Sigmoid colon (tissue), 7 donors: Measurements from ENCODE around the gene GANAB. TPM values are rescaled to one million over a fixed set of nuclear protein-coding genes. Genes with fewer than 3 reads are reported as not detected.
"Not testable (repeated sequence)": the region's sequence is repeated elsewhere in the genome, so short reads cannot be mapped to it uniquely, and the experiment has no call there.

Experiments
- DNase-seq: peaks from one replicate; pipeline ENCODE4 v3.0.0-alpha.2; 2019
- H3K27ac ChIP-seq, 4 donors: fragments of 200-600 bp; sonication (generic); one replicate each; pipeline ENCODE4 v1.5.1; 2016 to 2019; ENCODE audit warnings: mild to moderate bottlenecking in 1 of 4
- H3K27me3 ChIP-seq, 3 donors: fragments of 200-600 bp; sonication (generic); one replicate each; pipeline ENCODE4 v1.5.1; 2019; ENCODE audit warnings: mild to moderate bottlenecking in 1 of 3
- H3K36me3 ChIP-seq, 4 donors: fragments of 200-600 bp; sonication (generic); one replicate each; pipeline ENCODE4 v1.5.1; 2016 to 2019
- H3K4me1 ChIP-seq, 4 donors: fragments of 200-600 bp; sonication (generic); one replicate each; pipeline ENCODE4 v1.5.1; 2017 to 2019
- H3K4me3 ChIP-seq, 4 donors: fragments of 200-600 bp; sonication (generic); one replicate each; pipeline ENCODE4 v1.5.1; 2017 to 2019; ENCODE audit warnings: mild to moderate bottlenecking in 2 of 4, moderate library complexity in 1 of 4
- H3K9me3 ChIP-seq, 4 donors: fragments of 200-600 bp in 3 of 4; sonication (generic) in 3 of 4; one replicate each; pipeline versions ENCODE4 v1.5.1 to v1.6.1; 2013 to 2019
- CTCF ChIP-seq, 4 experiments: fragments of 450-650 bp in 3 of 4; fragments of 200-600 bp in 1 of 4; IDR thresholded peaks; one replicate each; pipeline ENCODE4 v1.5.1; 2016 to 2019; ENCODE audit warnings: antibody characterized with exemption in 4 of 4, mild to moderate bottlenecking in 3 of 4, moderate library complexity in 2 of 4
- EP300 ChIP-seq, 4 donors: sonication (generic); formaldehyde crosslinking; IDR thresholded peaks; one replicate each; pipeline ENCODE4 v1.6.1; 2017; ENCODE audit warnings: antibody characterized with exemption in 4 of 4
- POLR2A ChIP-seq, 2 donors: fragments of 450-650 bp; IDR thresholded peaks; one replicate each; pipeline ENCODE4 v1.6.1; 2016; ENCODE audit warnings: antibody characterized with exemption in 2 of 2, mild to moderate bottlenecking in 2 of 2, moderate library complexity in 2 of 2
- POLR2AphosphoS5 ChIP-seq, 4 donors: sonication (generic); formaldehyde crosslinking; IDR thresholded peaks; one replicate each; pipeline ENCODE4 v1.6.1; 2017; ENCODE audit warnings: antibody characterized with exemption in 4 of 4
- WGBS, 2 donors: extraction: QIAGEN DNeasy Blood & Tissue Kit; methylation state at CpG; one replicate each; pipeline ENCODE4 v1.1.7; 2013; 5-methylcytosine and 5-hydroxymethylcytosine counted together
- intact Hi-C: fragments of 100-400 bp; cut with DNase I; formaldehyde crosslinking; loops from one replicate; pipeline ENCODE4 v1.15.1; 2023
- polyA plus RNA-seq, 3 donors: library from polyadenylated mRNA; stranded (reverse); fragments of 200-250 nt; gene quantifications; one replicate each; pipeline ENCODE4 v1.2.3, GENCODE V29; 2013
- total RNA-seq, 4 donors: library from RNA; depleted of rRNA; stranded (reverse); fragments of >200 nt; gene quantifications; one replicate each; pipeline ENCODE4 v1.1.0, GENCODE V29; 2016
- donor health status: healthy with polysubstance abuse.
- donor health status: Bipolar disorder and iron deficiency.
- donor health status: healthy.

The GANAB gene
- total and polyA plus RNA-seq, 7 donors = 12.6 to 163 (median 74.7) TPM

GRCh38 chr11:62652161-62653006, 6.0 kb upstream of the GANAB start:
- no peaks in the 10 kb centered on the region for H3K9me3 ChIP-seq
- no peaks in the 10 kb centered on the region for H3K27me3 ChIP-seq
- DNase-seq = no peak
- peaks cover 0 to 23% (median 16%) of the 10 kb centered on the region in 4 donors for H3K4me1 ChIP-seq
- H3K36me3 ChIP-seq = peaks cover 11 to 26% (median 16%) of the 10 kb centered on the region in 4 donors
- WGBS, 2 donors = 15 to 35% methylated on average over 16 of the region's 16 CpGs
- intact Hi-C loops = loop anchor here (5.0 kb wide), 1 partner anchor 55 kb away; the partner anchor contains the start of genes BSCL2 and GNG3
- peak overlapping the region; percentile 75 to 95 (median 80) for H3K4me3 ChIP-seq
- TF ChIP-seq EP300 (IDR thresholded peaks at IDR 0.05) (no peak), CTCF (IDR thresholded peaks at IDR 0.05) (no peak), POLR2A (IDR thresholded peaks at IDR 0.05) (no peak), POLR2AphosphoS5 (IDR thresholded peaks at IDR 0.05) (no peak)
- H3K27ac ChIP-seq = peak overlapping the region; percentile 92 to 93 (median 92)

- H3K9me3 ChIP-seq, DNase-seq, H3K27ac ChIP-seq, H3K4me3 ChIP-seq, H3K27me3 ChIP-seq: not testable (repeated sequence)
- WGBS, 2 donors = 92 to 96% methylated on average over 12 of the region's 12 CpGs
- Histone ChIP-seq H3K36me3 (peaks cover 11 to 26% (median 16%) of the 10 kb centered on the region in 4 donors), H3K4me1 (peaks cover 0 to 38% (median 29%) of the 10 kb centered on the region in 4 donors)
- intact Hi-C loops = loop anchor here (5.0 kb wide), 1 partner anchor 57 kb away; the partner anchor contains the start of genes BSCL2 and GNG3
Observed at GRCh38 chr11:62650283-62650682, 3.9 kb upstream of the GANAB start.

GRCh38 chr11:62649486-62649885, 3.1 kb upstream of the GANAB start:
- H3K27ac ChIP-seq = no peak overlapping the region
- H3K4me1 ChIP-seq = peaks cover 0 to 46% (median 36%) of the 10 kb centered on the region in 4 donors
- H3K4me3 ChIP-seq = no peak overlapping the region
- peaks cover 11 to 28% (median 16%) of the 10 kb centered on the region in 4 donors for H3K36me3 ChIP-seq
- intact Hi-C loops = no loop called here
- no peaks in the 10 kb centered on the region for H3K9me3 ChIP-seq
- H3K27me3 ChIP-seq = no peaks in the 10 kb centered on the region
- no peak for TF ChIP-seq POLR2AphosphoS5 (IDR thresholded peaks at IDR 0.05)
- no peak for TF ChIP-seq POLR2A (IDR thresholded peaks at IDR 0.05)
- no peak for TF ChIP-seq CTCF (IDR thresholded peaks at IDR 0.05)
- no peak for TF ChIP-seq EP300 (IDR thresholded peaks at IDR 0.05)
- DNase-seq = no peak
- WGBS, 2 donors = 90 to 93% methylated on average over 11 of the region's 11 CpGs

DNA sequence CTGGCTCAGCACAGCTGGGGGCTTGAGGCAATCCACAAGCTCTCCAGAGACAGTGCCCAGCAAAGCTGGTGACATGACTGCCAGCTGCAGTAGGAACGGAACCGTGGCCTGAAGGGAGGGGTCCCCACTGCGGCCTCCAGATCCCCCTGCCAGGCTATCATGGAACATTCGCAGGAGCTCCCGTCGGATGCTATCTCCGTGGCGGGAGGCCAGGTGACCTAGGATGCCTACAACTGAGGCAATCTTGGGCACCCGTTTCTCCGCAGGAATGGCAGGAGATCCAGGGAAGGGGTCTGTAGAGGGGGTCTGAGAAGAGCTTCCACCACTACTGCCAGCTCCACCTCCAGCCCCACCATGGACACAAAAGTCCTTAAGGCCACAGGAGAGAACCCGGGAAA, 2.6 kb upstream of the GANAB start:
- 95% methylated on average over 11 of the region's 11 CpGs for WGBS, 2 donors
- DNase-seq = no peak
- H3K4me1 ChIP-seq = peaks cover 0 to 49% (median 38%) of the 10 kb centered on the region in 4 donors
- peaks cover 11 to 33% (median 21%) of the 10 kb centered on the region in 4 donors for H3K36me3 ChIP-seq
- no peaks in the 10 kb centered on the region for H3K9me3 ChIP-seq
- no peak overlapping the region for H3K27ac ChIP-seq
- no peak overlapping the region for H3K4me3 ChIP-seq
- intact Hi-C loops = no loop called here
- no peak for TF ChIP-seq EP300 (IDR thresholded peaks at IDR 0.05)
- TF ChIP-seq POLR2AphosphoS5 (IDR thresholded peaks at IDR 0.05) = no peak
- TF ChIP-seq POLR2A (IDR thresholded peaks at IDR 0.05) = no peak
- TF ChIP-seq CTCF (IDR thresholded peaks at IDR 0.05) = no peak
- H3K27me3 ChIP-seq = no peaks in the 10 kb centered on the region

DNA sequence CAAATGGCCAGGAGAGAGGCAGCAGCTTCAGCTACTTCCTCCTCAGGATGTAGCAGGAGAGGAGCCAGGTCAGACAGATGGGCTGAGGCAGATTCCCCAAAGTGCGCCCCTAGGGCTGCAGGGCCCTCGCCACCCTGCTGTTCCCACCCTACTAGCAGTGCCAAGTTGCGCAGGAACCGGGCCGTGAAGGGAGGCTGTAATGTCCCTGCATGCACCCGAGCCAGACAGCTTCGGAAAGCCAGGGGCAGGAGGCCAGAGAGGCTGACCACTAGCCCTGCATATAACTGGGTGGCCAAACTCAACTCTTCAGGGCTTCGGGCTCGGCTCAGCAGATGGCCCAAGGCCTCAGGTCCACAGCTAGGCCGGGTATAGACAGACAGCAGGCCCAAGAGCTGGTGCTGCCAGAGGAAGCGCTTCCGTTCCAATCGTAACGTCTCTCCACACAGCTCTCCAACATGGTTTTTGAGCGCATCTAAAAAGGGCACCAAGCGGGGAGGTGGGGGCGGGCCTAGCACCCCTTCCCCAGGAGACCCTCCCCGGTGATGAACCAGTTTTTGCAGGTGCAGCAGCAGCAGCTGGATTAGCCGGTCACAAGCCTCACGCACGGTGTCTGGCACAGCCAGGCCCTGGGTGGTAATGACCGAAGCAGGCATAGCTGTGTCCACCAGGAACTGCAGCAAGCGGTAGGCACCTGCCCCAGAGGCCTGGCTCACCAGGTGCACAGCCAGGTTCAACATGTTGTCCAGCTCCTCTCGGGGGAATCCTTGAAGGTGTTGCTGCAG, 2.0 kb upstream of the GANAB start:
- peaks cover 0 to 49% (median 38%) of the 10 kb centered on the region in 4 donors for H3K4me1 ChIP-seq
- DNase-seq = no peak
- intact Hi-C loops = no loop called here
- no peaks in the 10 kb centered on the region for H3K9me3 ChIP-seq
- H3K27me3 ChIP-seq = no peaks in the 10 kb centered on the region
- 94 to 95% methylated on average over 24 of the region's 24 CpGs for WGBS, 2 donors
- H3K4me3 ChIP-seq = no peak overlapping the region
- no peak overlapping the region for H3K27ac ChIP-seq
- TF ChIP-seq POLR2A (IDR thresholded peaks at IDR 0.05) (no peak), POLR2AphosphoS5 (IDR thresholded peaks at IDR 0.05) (no peak), CTCF (IDR thresholded peaks at IDR 0.05) (no peak), EP300 (IDR thresholded peaks at IDR 0.05) (no peak)
- peaks cover 11 to 39% (median 24%) of the 10 kb centered on the region in 4 donors for H3K36me3 ChIP-seq
